HCT116 (cell line): Measurements from ENCODE around the gene APBB2.

Experiments
- POLR2AphosphoS5 ChIP-seq: IDR thresholded peaks from 2 replicates; pipeline ENCODE4 v1.6.1; 2011; ENCODE audit warnings: mild to moderate bottlenecking, low read depth, low read length, moderate library complexity
- TF ChIP-seq, protein P1 (sequence below), 3 experiments: fragments of 200-600 bp in 1 of 3; sonication (generic) in 1 of 3; IDR thresholded peaks in 2 of 3; conservative IDR thresholded peaks in 1 of 3; 2 replicates each; pipeline ENCODE4 v1.5.1; 2012 to 2017; ENCODE audit warnings: low read depth in 2 of 3, low read length in 2 of 3, antibody characterized with exemption in 1 of 3, borderline replicate concordance in 1 of 3, control low read depth in 1 of 3, mild to moderate bottlenecking in 1 of 3, mixed read lengths in 1 of 3, mixed run types in 1 of 3, moderate library complexity in 1 of 3; ENCODE audit not compliant: insufficient read depth in 1 of 3

GRCh38 chr4:41095973-41096372 is 118.4 kb downstream of the APBB2 start:
- TF ChIP-seq, protein P1, sequence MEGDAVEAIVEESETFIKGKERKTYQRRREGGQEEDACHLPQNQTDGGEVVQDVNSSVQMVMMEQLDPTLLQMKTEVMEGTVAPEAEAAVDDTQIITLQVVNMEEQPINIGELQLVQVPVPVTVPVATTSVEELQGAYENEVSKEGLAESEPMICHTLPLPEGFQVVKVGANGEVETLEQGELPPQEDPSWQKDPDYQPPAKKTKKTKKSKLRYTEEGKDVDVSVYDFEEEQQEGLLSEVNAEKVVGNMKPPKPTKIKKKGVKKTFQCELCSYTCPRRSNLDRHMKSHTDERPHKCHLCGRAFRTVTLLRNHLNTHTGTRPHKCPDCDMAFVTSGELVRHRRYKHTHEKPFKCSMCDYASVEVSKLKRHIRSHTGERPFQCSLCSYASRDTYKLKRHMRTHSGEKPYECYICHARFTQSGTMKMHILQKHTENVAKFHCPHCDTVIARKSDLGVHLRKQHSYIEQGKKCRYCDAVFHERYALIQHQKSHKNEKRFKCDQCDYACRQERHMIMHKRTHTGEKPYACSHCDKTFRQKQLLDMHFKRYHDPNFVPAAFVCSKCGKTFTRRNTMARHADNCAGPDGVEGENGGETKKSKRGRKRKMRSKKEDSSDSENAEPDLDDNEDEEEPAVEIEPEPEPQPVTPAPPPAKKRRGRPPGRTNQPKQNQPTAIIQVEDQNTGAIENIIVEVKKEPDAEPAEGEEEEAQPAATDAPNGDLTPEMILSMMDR (IDR thresholded peaks at IDR 0.05 in 2 of 3, conservative IDR thresholded peaks at IDR 0.05 in 1 of 3; ENCODE audit: borderline replicate concordance in 1 of 3, insufficient read depth in 1 of 3, low read depth in 2 of 3, low read length in 2 of 3), result no peak
- no peak for TF ChIP-seq POLR2AphosphoS5
